ENCODE data around the gene DNAJC7. TPM values are rescaled to one million over a fixed set of nuclear protein-coding genes. Genes with fewer than 3 reads are reported as not detected.

The DNAJC7 gene
- total RNA-seq, 1 donor from 2014 or later: 129 TPM

DNA sequence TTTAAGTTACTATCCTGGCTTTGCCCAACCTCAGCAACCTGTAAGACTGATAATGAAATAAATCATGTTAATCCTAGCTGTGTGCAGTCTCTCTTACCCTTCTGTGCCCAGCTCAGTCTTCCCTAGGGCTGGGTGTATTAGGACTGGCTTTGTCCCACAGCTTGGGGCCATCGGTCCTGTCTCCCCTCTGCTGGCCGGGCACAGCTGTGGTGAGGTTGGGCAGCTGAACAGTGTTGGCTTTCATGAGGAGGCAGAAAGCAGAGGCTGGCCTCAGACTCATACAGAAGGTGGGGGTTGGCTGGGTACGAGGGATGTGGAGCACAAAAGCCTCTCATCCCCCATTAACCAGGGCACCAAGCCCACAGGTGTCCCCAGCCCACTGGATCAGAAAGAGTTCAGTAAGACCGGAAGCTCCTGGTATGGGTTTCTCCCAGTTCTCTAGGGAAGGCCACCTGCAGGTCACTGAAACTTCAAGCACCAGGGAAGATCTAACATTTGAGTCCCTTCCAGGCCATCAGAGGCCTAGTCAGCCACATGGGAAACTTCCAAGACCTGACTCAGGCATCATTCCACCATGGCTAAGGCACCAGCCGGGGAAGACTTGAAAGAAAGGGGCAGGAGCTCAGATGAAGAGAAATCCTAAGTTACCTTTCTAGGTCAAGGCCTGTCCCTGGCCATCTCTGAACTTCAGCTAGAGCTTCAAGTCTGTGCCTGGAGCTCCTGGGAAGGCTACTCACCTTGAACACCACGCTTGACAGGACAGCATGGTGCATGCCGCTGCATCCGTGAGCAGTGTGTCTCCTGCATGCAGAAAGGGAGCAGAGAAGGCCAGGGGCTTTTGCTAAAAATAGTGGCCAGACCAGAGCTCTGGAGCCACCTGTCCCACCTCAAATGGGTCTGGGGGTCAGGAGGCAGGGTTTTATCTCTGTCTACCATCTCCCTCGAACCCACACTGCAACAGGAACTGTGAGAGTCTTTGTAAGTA is 41.8 kb downstream of the DNAJC7 start:
- no peak overlapping the region for H3K4me3 Mint-ChIP-seq
- H3K4me1 Mint-ChIP-seq (ENCODE audit: low read depth): peaks cover 10% of the 10 kb centered on the region
- peaks cover 44% of the 10 kb centered on the region for H3K36me3 Mint-ChIP-seq (ENCODE audit: low read depth)
- no peaks in the 10 kb centered on the region for H3K9me3 Mint-ChIP-seq
- intact Hi-C loops (cut with micrococcal nuclease): no loop called here
- no peak overlapping the region for H3K27ac Mint-ChIP-seq
- no peaks in the 10 kb centered on the region for H3K27me3 Mint-ChIP-seq (ENCODE audit: insufficient read depth)
- no peak for DNase-seq (ENCODE audit: low spot score)

DNA sequence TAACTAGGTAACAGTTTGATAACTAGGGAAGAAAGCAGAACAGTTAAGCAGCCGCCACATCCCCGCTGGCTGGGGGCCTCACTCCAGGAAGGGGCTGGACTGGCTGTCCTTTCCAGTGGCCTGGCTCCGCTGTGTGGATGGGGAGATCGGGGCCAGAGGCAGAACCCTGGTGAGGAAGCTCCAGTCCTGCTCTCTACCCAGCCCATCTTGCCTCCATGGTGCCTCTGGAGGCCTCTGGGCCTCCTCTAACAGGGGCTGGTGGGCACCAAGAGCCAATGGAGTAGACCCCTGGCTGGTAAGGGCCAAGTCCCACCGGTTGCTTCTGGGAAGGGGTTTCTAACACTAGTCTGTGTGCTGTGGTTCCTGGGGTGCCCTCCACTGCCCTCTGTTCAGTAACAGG is 42.6 kb downstream of the DNAJC7 start:
- no peaks in the 10 kb centered on the region for H3K27me3 Mint-ChIP-seq (ENCODE audit: insufficient read depth)
- H3K36me3 Mint-ChIP-seq (ENCODE audit: low read depth): peaks cover 42% of the 10 kb centered on the region
- intact Hi-C loops (cut with micrococcal nuclease): no loop called here
- no peak for DNase-seq (ENCODE audit: low spot score)
- no peak overlapping the region for H3K27ac Mint-ChIP-seq
- H3K4me1 Mint-ChIP-seq (ENCODE audit: low read depth): peaks cover 10% of the 10 kb centered on the region
- H3K4me3 Mint-ChIP-seq: no peak overlapping the region
- H3K9me3 Mint-ChIP-seq: no peaks in the 10 kb centered on the region

DNA sequence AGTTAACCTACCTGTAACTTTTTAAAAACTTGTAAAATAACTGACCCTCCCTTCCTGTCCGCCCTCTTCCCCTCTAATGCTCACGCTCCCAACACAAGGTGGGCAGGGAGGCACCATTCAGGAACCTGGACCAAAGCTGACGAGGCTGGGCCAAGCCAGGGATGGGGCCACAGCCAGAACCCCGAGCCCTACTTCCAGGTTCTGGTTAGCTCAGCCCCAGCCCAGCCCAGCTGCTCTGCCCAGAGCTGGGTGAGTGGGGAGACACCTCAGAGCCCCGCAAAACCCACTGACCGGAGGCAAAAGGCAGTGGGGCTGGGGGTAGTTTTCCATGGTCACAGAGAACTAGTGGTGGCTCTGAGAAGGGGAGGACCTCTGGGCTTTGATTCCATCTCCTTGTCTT is 43.2 kb downstream of the DNAJC7 start:
- DNase-seq (ENCODE audit: low spot score): no peak
- Mint-ChIP-seq H3K4me1 (ENCODE audit: low read depth) (peaks cover 10% of the 10 kb centered on the region), H3K36me3 (ENCODE audit: low read depth) (peaks cover 46% of the 10 kb centered on the region), H3K27ac (no peak overlapping the region), H3K9me3 (no peaks in the 10 kb centered on the region), H3K4me3 (no peak overlapping the region), H3K27me3 (ENCODE audit: insufficient read depth) (no peaks in the 10 kb centered on the region)
- intact Hi-C loops (cut with micrococcal nuclease): no loop called here

DNA sequence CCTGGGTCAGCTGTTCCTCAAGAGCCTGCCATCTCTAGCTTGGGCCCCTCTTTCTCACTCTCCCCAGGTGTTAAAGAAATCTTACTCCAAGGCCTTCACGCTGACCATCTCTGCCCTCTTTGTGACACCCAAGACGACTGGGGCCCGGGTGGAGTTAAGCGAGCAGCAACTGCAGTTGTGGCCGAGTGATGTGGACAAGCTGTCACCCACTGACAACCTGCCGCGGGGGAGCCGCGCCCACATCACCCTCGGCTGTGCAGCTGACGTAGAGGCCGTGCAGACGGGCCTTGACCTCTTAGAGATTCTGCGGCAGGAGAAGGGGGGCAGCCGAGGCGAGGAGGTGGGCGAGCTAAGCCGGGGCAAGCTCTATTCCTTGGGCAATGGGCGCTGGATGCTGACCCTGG is 43.8 kb downstream of the DNAJC7 start:
- H3K27ac Mint-ChIP-seq: no peak overlapping the region
- H3K27me3 Mint-ChIP-seq (ENCODE audit: insufficient read depth): no peaks in the 10 kb centered on the region
- peaks cover 10% of the 10 kb centered on the region for H3K4me1 Mint-ChIP-seq (ENCODE audit: low read depth)
- no peak for DNase-seq (ENCODE audit: low spot score)
- no peaks in the 10 kb centered on the region for H3K9me3 Mint-ChIP-seq
- peaks cover 46% of the 10 kb centered on the region for H3K36me3 Mint-ChIP-seq (ENCODE audit: low read depth)
- no peak overlapping the region for H3K4me3 Mint-ChIP-seq
- intact Hi-C loops (cut with micrococcal nuclease): no loop called here

DNA sequence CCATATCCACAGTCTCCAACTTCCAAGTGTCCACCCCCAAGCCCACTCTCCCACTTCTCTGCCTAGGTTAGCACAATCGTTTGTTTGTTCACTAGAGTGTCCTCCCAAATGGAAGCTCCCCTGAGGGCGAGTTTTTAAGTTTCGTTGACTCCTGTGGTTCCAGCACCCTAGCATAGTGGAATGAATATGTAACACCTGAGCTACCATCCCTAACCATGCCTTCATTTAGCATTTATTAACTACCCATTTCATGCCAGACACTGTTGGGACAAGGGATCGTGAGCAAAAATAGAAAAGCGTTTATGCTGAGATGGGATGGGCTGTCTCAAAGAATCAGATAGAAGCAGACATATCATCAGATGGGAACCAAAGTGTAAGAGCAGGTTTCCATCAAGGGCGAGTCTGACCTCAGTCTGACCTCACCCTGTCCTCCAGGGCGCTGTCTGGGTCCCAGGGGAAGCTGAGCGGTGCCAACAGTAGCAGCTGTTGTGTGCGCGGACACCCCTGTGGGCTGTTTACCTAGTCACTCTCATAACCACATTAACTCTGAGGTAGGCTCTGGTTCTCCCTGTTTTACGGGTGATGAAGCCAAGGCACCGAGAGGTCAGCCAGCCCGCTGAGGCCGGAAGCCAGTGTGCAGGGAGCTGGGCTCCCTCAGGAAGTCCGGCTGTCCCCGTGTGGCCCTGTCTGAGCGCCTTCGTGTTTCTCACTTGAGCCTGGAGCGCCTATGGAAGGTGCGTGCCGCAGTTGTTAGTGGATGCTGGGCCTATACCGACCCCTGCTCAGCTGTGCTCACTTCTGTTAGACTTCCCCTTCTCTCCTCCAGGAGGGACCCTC is 44.5 kb downstream of the DNAJC7 start:
- Mint-ChIP-seq H3K27me3 (ENCODE audit: insufficient read depth) (no peaks in the 10 kb centered on the region), H3K4me1 (ENCODE audit: low read depth) (peaks cover 16% of the 10 kb centered on the region), H3K9me3 (no peaks in the 10 kb centered on the region), H3K27ac (no peak overlapping the region), H3K36me3 (ENCODE audit: low read depth) (peaks cover 41% of the 10 kb centered on the region), H3K4me3 (no peak overlapping the region)
- intact Hi-C loops (cut with micrococcal nuclease): no loop called here
- DNase-seq (ENCODE audit: low spot score): no peak

DNA sequence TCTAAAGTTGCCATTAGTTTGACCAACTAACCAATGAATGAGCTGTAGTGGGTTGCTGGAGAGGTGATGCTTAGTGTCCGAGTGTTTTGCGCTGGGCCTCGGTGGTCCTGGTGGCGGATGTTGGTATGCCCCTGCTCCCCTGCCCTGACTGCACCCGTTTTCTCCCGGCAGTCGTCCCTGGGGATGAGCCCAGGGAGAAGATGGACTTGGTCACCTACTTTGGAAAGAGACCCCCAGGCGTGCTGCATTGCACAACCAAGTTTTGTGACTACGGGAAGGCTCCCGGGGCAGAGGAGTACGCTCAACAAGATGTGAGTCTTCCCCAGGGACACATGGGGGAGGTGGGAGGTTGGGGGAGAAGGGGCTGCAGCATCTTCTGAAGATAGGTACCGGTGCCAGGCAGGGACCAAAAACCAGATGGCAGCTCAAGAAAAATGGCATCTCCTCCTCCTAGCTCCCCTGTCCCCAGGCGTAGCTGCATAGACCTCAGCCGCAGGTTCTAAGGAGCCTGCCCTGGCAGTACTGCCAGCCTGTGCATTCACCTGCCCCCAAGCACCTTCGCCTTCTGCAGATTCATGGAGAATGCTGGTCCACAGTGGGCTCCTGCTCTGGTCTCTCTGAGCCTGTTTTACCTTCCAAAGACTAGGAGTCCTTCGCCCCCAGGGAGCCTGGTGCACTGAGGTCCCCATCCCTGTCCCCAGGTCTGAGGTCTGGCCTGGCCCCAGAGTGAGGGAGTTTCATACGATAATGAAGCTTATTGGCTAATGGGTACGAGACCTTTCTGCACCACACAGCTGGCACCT is 45.3 kb downstream of the DNAJC7 start:
- peaks cover 22% of the 10 kb centered on the region for H3K4me1 Mint-ChIP-seq (ENCODE audit: low read depth)
- no peak overlapping the region for H3K27ac Mint-ChIP-seq
- DNase-seq (ENCODE audit: low spot score): no peak
- no peaks in the 10 kb centered on the region for H3K27me3 Mint-ChIP-seq (ENCODE audit: insufficient read depth)
- H3K36me3 Mint-ChIP-seq (ENCODE audit: low read depth): peaks cover 37% of the 10 kb centered on the region
- H3K9me3 Mint-ChIP-seq: no peaks in the 10 kb centered on the region
- intact Hi-C loops (cut with micrococcal nuclease): no loop called here
- no peak overlapping the region for H3K4me3 Mint-ChIP-seq

DNA sequence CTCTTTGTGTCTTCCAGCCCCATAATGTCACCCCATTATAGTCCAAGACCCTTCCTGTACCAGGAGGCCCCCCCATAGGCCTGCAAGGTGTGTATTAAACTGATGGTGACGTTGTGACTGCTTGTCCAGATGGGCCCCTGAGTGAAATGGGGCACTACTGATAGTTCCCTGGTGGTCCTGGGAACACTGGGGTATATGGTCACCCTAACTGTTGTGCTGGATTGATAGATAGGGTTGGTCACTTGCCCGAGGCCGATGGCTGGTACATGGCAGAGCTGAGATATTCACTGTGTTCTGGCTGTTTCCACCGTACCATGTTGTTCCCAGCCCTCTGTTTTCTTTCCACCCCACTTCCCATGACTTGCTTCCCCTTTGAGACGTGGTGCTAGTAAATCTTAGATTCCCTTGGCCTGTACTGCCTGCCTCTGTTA is 46.3 kb downstream of the DNAJC7 start:
- Mint-ChIP-seq H3K4me1 (ENCODE audit: low read depth) (peaks cover 24% of the 10 kb centered on the region), H3K36me3 (ENCODE audit: low read depth) (peaks cover 30% of the 10 kb centered on the region), H3K27me3 (ENCODE audit: insufficient read depth) (no peaks in the 10 kb centered on the region), H3K4me3 (no peak overlapping the region), H3K9me3 (no peaks in the 10 kb centered on the region), H3K27ac (peak overlapping the region; percentile 44)
- DNase-seq (ENCODE audit: low spot score): no peak
- intact Hi-C loops (cut with micrococcal nuclease): no loop called here

DNA sequence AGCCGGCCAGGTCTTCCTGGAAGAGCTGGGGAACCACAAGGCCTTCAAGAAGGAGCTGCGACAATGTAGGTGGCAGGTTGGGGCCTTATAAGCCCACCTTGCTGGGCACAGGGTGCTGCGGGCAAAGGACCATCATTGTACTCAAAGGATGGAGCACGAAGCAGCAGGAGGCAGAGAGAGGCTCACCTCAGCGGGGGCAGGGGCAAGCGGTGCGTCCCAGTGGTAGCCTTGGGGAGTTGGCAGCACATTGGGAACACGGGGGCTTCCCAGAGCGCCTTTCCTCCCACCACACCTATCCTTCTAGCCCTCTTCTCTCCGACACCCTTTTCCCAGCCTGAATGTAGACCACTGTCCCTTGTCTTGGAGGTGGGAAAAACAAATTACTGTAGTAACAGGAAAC is 48.6 kb downstream of the DNAJC7 start:
- no peaks in the 10 kb centered on the region for H3K27me3 Mint-ChIP-seq (ENCODE audit: insufficient read depth)
- H3K9me3 Mint-ChIP-seq: no peaks in the 10 kb centered on the region
- intact Hi-C loops (cut with micrococcal nuclease): loop anchor here (5.0 kb wide), 1 partner anchor 854 kb away; the partner anchor contains the start of gene BECN1
- H3K36me3 Mint-ChIP-seq (ENCODE audit: low read depth): peaks cover 22% of the 10 kb centered on the region
- H3K4me1 Mint-ChIP-seq (ENCODE audit: low read depth): peaks cover 36% of the 10 kb centered on the region
- H3K27ac Mint-ChIP-seq: no peak overlapping the region
- peak overlapping the region; percentile 87 for H3K4me3 Mint-ChIP-seq
- no peak for DNase-seq (ENCODE audit: low spot score)

DNA sequence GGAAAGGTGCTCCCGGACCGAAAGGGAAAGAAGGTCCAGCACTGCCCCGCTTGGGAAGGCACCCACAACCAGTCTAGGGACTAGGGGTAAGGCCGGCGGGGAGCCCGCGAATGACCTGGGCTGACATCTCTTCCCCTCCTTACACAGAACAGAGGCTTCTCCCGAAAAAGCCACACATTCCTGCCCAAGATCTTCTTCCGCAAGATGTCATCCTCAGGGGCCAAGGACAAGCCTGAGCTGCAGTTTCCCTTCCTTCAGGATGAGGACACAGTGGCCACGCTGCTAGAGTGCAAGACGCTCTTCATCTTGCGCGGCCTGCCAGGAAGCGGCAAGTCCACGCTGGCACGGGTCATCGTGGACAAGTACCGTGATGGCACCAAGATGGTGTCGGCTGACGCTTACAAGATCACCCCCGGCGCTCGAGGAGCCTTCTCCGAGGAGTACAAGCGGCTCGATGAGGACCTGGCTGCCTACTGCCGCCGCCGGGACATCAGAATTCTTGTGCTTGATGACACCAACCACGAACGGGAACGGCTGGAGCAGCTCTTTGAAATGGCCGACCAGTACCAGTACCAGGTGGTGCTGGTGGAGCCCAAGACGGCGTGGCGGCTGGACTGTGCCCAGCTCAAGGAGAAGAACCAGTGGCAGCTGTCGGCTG is 49.2 kb downstream of the DNAJC7 start:
- Mint-ChIP-seq H3K27ac (no peak overlapping the region), H3K4me1 (ENCODE audit: low read depth) (peaks cover 36% of the 10 kb centered on the region), H3K9me3 (no peaks in the 10 kb centered on the region), H3K27me3 (ENCODE audit: insufficient read depth) (no peaks in the 10 kb centered on the region), H3K36me3 (ENCODE audit: low read depth) (peaks cover 16% of the 10 kb centered on the region), H3K4me3 (peak overlapping the region; percentile 87)
- intact Hi-C loops (cut with micrococcal nuclease): loop anchor here (2.0 to 5.0 kb wide), 3 partner anchors 103 to 854 kb away; partner anchors contain the start of genes BECN1 and KLHL11
- DNase-seq (ENCODE audit: low spot score): no peak

DNA sequence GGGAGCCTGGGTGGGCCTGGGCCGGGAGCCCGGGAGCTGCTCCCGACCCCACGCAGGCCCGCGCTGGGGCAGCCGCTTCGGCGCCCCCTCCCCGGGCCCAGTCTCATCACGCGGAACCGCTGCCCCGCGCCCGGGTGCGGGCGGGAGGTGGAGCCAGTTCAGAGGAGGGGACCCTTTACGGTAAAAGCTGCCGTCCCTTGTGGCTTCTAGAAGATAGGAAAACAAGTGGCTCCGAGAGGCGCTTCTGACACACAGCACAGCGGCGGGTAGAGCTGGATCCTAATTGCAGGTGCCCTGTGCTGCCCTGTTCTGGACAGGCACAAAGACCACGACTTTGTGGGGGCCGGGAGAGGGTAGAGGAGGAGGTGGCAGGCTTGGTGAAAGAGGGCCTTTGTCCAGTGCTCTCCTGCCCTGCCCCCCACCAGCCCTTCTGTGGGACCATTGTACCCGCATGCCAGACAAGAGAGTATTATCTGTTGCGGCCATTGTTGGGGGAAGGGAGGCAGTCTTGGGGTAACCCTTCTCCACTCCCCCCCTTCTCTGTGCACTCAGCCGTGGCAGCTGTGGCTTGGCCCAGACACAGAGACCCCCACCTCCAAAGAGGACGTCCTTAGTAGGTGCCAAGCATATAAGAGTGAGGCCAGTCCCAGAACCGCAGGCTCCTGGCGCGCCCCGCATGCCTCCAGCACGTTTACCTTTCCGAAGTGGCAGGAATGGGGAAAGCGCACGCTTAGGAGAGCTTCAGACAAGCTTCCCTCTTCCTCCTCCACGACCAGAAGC is 49.9 kb downstream of the DNAJC7 start:
- peak; percentile 43 for DNase-seq (ENCODE audit: low spot score)
- peaks cover 13% of the 10 kb centered on the region for H3K36me3 Mint-ChIP-seq (ENCODE audit: low read depth)
- peak overlapping the region; percentile 71 for H3K27ac Mint-ChIP-seq
- peak overlapping the region; percentile 87 for H3K4me3 Mint-ChIP-seq
- intact Hi-C loops (cut with micrococcal nuclease): loop anchor here (2.0 to 5.0 kb wide), 3 partner anchors 103 to 855 kb away; partner anchors contain the start of genes BECN1 and KLHL11
- no peaks in the 10 kb centered on the region for H3K27me3 Mint-ChIP-seq (ENCODE audit: insufficient read depth)
- H3K4me1 Mint-ChIP-seq (ENCODE audit: low read depth): peaks cover 31% of the 10 kb centered on the region
- H3K9me3 Mint-ChIP-seq: no peaks in the 10 kb centered on the region

DNA sequence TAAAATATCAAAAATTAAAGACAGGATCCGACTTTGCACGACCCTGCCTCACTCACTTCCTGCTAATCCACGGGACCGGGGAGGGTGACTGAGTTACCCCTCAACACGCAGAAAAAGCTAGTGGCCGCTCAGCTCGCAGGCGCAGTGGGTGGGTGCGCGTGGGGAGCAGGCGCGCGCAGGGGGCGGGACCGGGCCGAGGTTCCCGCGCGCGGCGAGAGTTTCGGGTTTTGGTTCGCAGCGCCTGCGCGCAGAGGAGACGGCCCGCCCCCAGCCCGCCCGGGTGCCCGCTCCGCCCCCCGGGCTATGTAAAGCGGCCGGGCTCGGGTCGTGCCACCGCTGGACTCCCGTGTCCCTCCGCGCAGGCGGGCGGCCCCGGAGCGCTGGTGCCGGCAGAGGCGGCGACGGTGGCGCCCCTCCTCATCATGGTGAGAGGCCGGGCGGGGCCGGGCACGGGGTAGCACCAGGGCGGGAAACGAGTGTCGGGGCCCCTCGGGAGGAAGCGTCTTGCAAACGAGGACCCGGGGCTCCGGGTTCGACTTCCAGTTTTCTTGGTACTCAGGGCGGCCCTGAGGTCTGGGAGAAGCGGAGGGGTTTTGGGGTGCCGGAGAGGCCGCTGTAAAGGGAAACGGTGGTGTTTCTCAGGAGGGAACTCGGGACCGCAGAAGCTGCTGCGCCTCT is 50.6 kb downstream of the DNAJC7 start, which contains the start of gene CNP:
Gene CNP (plus strand): TSS at position 333 of the 678 bp plus-strand sequence. CDS start 90 bp downstream, at position 423.
- peak within 1 kb of the TSS; percentile 87 for H3K4me3 Mint-ChIP-seq
- H3K36me3 Mint-ChIP-seq (ENCODE audit: low read depth): peaks cover 10% of the 10 kb centered on the region
- no peaks in the 10 kb centered on the region for H3K27me3 Mint-ChIP-seq (ENCODE audit: insufficient read depth)
- no peaks in the 10 kb centered on the region for H3K9me3 Mint-ChIP-seq
- peaks cover 29% of the 10 kb centered on the region for H3K4me1 Mint-ChIP-seq (ENCODE audit: low read depth)
- H3K27ac Mint-ChIP-seq: peak within 1 kb of the TSS; percentile 82
- DNase-seq (ENCODE audit: low spot score): peak; percentile 87
- intact Hi-C loops (cut with micrococcal nuclease): loop anchor here (1.0 to 5.0 kb wide), 8 partner anchors 36 to 856 kb away; partner anchors contain the start of genes BECN1, DHX58, DNAJC7 and KLHL11
